Measurements from ENCODE around the gene RMRP.

DNA sequence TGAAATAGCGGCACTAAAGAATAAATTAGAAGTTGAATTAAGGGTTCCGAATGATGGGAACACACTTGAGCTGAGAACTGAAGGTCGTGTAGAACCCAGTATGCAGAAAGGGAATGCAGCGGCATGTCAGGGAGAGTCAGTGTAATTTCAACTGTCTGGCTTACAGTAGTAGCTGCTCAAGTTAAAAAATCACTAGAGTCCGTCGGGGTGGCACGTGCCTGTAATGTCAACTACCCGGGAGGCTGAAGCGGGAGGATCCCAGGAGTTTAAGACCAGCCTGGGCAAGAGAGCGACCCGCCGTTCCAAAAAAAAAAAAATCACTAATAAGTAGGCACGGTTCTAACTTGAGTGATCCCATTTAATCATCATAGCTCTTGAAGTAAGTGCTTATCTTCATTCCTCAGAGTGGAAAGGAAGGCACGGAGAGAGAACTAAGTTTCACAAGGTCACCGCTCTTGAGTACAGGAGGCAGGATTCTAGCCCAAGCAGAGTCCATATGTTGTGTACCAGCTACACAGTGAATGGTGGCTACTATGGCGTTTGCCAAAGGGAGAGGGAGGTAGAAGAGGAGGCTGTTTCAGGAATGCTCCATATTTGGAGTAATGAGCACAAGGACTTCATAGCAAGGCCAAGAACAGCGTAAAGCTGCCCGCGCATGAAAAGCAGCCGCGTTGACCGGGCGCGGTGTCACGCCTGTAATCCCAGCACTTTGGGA is 831 bp downstream of the RMRP start:
- TF ChIP-seq, protein P1, sequence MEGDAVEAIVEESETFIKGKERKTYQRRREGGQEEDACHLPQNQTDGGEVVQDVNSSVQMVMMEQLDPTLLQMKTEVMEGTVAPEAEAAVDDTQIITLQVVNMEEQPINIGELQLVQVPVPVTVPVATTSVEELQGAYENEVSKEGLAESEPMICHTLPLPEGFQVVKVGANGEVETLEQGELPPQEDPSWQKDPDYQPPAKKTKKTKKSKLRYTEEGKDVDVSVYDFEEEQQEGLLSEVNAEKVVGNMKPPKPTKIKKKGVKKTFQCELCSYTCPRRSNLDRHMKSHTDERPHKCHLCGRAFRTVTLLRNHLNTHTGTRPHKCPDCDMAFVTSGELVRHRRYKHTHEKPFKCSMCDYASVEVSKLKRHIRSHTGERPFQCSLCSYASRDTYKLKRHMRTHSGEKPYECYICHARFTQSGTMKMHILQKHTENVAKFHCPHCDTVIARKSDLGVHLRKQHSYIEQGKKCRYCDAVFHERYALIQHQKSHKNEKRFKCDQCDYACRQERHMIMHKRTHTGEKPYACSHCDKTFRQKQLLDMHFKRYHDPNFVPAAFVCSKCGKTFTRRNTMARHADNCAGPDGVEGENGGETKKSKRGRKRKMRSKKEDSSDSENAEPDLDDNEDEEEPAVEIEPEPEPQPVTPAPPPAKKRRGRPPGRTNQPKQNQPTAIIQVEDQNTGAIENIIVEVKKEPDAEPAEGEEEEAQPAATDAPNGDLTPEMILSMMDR (IDR thresholded peaks at IDR 0.05; ENCODE audit: low read depth, low read length), result no peak
- TF ChIP-seq POLR2A (IDR thresholded peaks at IDR 0.05; ENCODE audit: extremely low read depth, insufficient read length) (no peak), MAX (IDR thresholded peaks at IDR 0.05; ENCODE audit: low read depth, low read length) (no peak)
